HG03520 (cell line): ENCODE results near the gene COMMD6.
A peak's percentile ranks its signal among the peaks of the same experiment; 100 is the strongest.

Experiments used
- ATAC-seq: cut with Tn5 transposase; IDR thresholded peaks from one replicate; pipeline ENCODE4 v1.9.1; 2021; ENCODE audit warnings: mild to moderate bottlenecking, moderate library complexity; ENCODE audit not compliant: unreplicated experiment

Gene COMMD6

GRCh38 chr13:75533861-75534260 is 3.8 kb downstream of the COMMD6 start:
- no peak for ATAC-seq

GRCh38 chr13:75530549-75530961 is 7.1 kb downstream of the COMMD6 start:
- no peak for ATAC-seq

GRCh38 chr13:75521956-75522355 is 15.7 kb downstream of the COMMD6 start:
- no peak for ATAC-seq

- no peak for ATAC-seq
These were observed 19.1 kb downstream of the COMMD6 start for GRCh38 chr13:75518439-75519088.

DNA sequence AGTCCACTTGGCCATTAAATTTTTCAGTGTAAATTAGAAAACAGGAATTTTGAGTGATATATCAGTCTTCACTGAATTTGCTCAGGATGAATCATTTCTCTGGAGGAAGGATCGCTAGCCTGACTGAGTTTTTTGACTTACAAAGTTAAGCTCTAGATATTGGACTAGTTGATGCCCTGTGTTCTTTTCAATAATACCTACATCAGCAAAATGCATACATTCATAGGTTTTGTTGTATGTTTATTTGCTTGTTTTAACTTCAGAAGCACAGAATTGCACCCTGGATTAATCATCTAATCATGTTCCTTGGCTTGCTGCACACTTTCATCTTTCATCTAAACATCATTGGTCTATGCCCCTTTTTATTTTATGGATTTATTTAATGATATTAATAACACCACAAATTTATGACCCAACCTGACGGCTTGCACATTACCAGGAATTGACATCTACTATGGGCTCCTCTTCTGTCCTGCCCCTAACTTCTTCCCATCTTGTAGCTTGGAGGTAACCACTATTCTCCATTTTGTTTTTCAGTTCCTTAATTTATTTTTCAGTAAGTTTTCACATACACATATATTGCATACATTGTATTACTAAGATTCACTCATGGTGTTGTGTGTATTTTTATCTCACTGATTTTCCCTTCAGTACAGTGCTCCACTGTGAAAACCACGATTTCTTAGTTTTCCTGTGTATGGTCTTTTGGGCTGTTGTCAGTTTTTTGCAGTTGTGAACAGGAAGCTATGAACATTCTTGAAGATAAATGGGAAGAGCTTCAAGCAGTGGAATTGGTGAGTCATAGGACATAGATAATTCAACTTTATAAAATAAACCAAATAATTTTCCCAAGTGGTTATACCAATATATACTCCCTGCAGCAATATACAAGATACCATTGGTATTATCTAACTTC is 23.3 kb downstream of the COMMD6 start:
- ATAC-seq, result no peak

- no peak for ATAC-seq
These were observed 24.4 kb downstream of the COMMD6 start for GRCh38 chr13:75513271-75513670.

GRCh38 chr13:75512253-75512652 is 25.4 kb downstream of the COMMD6 start:
- ATAC-seq, result peak; percentile 87

GRCh38 chr13:75511051-75511625 is 26.5 kb downstream of the COMMD6 start:
- no peak for ATAC-seq

DNA sequence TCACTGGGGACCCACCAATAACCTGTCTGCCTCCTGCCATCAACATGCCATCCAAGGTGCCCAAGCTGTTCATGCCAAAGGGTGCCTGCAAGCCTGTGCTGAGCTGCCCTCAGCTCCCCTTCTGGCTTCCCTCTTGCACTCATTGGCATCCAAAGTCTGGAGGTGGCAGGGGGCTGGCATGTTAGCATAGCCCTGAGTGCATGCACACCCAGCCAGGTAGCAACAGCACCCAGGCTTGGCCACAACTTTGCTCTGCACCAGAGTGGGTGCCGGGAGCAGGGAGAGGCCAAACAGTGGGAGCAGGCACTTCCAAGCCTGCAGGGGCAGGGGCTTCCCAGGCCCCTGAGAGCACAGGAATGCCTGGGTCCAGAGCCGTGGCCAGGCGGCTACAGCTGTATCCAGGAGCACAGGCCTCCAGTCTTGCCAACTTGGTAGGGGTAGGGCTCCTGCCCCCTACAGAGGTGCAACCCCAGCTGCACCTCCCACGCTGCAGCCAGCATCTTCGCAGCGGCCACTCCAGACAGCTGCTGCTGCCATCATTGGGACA is 29.6 kb downstream of the COMMD6 start:
- no peak for ATAC-seq

GRCh38 chr13:75507027-75508001 is 30.3 kb downstream of the COMMD6 start:
- no peak for ATAC-seq

- no peak for ATAC-seq
These were observed 31.6 kb downstream of the COMMD6 start for GRCh38 chr13:75506018-75506417.

GRCh38 chr13:75505327-75505726 is 32.3 kb downstream of the COMMD6 start:
- ATAC-seq, result no peak

- no peak for ATAC-seq
These were observed 41.7 kb downstream of the COMMD6 start for GRCh38 chr13:75495938-75496337.

DNA sequence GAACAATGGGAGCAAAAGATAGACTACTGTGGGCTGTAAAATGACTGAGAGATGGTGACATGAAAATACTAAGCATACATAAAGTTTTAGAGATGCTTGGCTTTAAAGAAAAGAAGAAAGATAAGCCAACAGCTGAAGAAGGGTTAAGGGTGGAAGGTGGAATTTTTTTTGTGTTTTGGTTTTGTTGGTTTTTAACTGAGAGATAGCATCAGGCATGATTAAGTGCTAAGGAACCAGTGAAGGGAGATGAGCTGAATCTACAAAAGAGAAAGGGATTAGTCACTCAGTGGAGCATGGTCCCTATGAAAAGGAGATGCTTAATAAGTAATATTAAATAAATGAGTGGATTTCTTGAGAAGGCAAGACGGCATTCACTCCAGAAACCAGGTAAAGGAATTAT is 43.1 kb downstream of the COMMD6 start:
- no peak for ATAC-seq

GRCh38 chr13:75493156-75493555 is 44.5 kb downstream of the COMMD6 start:
- ATAC-seq, result no peak

DNA sequence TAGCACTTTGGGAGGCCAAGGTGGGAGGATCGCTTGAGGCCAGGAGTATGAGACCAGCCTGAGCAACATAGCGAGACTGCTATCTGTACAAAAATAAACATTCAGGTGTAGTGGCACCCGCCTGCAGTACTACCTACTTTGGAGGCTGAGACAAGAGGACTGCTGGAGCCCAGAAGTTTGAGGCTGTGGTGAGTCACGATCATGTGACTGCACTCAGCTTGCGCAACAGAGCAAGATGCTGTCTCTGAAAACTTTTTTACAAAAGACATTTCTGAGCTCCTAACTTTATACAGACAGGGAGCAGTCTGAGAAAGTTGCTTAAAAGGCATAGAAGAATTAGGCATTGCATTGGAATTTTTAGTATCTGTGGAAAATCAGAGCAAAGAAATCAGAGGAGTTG is 45.3 kb downstream of the COMMD6 start:
- ATAC-seq, result no peak

GRCh38 chr13:75491376-75491775 is 46.3 kb downstream of the COMMD6 start:
- no peak for ATAC-seq

DNA sequence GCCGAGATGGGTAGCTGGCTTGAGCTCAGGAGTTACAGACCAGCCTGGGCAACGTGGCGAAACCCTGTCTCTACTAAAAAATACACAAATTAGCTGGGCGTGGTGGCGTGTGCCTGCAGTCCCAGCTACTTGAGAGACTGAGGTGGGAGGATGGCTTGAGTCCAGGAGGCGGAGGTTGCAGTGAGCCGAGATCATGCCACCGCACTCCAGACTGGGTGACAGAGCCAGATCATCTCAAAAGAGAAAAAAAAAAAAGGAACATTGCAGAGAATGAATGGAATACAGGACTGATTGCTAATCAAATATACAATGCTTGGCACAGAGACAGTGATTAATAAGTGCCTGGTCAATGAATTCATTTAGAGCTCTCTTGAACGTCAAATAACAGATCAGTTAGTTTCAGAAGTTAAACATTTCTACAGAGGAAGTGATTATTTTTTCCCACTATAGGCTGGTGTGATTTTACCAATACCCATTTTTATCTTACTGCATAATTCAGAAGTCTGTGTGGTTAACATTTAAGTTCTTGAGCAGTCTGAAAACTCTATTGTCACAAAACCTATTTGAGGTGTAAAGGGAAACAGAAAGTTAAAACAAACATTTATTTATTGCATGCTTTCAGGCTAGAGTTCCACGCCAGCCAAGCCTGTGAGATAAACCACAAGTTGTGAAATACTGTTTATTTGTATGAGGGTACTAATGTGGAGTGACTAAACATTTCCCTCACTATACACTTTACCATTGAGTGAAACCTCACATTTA is 48.0 kb downstream of the COMMD6 start:
- peak; percentile 86 for ATAC-seq

GRCh38 chr13:75486146-75487062 is 51.2 kb downstream of the COMMD6 start:
- ATAC-seq, result no peak
